OCI-LY1 (cell line): ENCODE data around the gene CCDC160.

Experiments
- EZH2 ChIP-seq: fragments of 200-600 bp; sonication (generic), shearing (Covaris generic); IDR thresholded peaks from 2 replicates; pipeline ENCODE4 v1.8.0; 2017; ENCODE audit warnings: borderline replicate concordance, mixed run types, mild to moderate bottlenecking, antibody characterized with exemption, low read length, moderate library complexity, mixed read lengths
- TF ChIP-seq, protein P1 (sequence below): fragments of 200-600 bp; sonication (generic), shearing (Covaris generic); IDR thresholded peaks from 2 replicates; pipeline ENCODE4 v1.5.1; 2017; ENCODE audit warnings: mild to moderate bottlenecking, antibody characterized with exemption, low read length, moderate library complexity, mixed read lengths

DNA sequence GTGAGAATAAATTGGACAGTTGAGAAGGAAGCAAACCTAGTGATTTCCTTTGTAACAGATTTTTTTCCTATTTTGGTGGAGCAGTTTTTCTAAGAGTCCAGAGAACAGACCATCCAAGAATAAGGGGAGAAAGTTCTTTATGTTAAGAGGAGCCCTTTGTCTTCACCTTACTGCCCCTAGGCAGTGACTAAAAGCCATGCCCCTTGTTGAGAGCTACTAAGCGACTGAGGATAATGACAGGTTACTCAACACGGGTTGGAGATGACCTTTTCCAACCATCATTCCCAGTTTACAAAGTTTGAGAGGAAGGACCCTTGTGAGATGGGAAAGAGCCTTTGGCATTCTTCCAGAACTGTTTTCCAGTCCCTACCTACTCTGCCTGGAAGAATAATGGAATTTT is 3.2 kb downstream of the CCDC160 start:
- TF ChIP-seq, protein P1, sequence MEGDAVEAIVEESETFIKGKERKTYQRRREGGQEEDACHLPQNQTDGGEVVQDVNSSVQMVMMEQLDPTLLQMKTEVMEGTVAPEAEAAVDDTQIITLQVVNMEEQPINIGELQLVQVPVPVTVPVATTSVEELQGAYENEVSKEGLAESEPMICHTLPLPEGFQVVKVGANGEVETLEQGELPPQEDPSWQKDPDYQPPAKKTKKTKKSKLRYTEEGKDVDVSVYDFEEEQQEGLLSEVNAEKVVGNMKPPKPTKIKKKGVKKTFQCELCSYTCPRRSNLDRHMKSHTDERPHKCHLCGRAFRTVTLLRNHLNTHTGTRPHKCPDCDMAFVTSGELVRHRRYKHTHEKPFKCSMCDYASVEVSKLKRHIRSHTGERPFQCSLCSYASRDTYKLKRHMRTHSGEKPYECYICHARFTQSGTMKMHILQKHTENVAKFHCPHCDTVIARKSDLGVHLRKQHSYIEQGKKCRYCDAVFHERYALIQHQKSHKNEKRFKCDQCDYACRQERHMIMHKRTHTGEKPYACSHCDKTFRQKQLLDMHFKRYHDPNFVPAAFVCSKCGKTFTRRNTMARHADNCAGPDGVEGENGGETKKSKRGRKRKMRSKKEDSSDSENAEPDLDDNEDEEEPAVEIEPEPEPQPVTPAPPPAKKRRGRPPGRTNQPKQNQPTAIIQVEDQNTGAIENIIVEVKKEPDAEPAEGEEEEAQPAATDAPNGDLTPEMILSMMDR: no peak
- no peak for TF ChIP-seq EZH2
